M059J (cell line): ENCODE measurements around the gene KANSL1. TPM values are rescaled to one million over a fixed set of nuclear protein-coding genes. Genes with fewer than 3 reads are reported as not detected.
A peak's percentile ranks its signal among the peaks of the same experiment; 100 is the strongest.
"Not testable (repeated sequence)": the region's sequence is repeated elsewhere in the genome, so short reads cannot be mapped to it uniquely, and the experiment has no call there.

Experiments used
- DNase-seq: peaks from one replicate; pipeline ENCODE4 v3.0.0-alpha.2; 2012; ENCODE audit warnings: low read depth
- total RNA-seq: library from RNA; depleted of rRNA; stranded (reverse); fragments of >200 nt; shearing (Covaris generic); gene quantifications from 2 replicates; pipeline ENCODE4 v1.2.3, GENCODE V29; 2014

KANSL1 gene
- total RNA-seq, 1 experiment from 2014 or later = 30.7 TPM

DNA sequence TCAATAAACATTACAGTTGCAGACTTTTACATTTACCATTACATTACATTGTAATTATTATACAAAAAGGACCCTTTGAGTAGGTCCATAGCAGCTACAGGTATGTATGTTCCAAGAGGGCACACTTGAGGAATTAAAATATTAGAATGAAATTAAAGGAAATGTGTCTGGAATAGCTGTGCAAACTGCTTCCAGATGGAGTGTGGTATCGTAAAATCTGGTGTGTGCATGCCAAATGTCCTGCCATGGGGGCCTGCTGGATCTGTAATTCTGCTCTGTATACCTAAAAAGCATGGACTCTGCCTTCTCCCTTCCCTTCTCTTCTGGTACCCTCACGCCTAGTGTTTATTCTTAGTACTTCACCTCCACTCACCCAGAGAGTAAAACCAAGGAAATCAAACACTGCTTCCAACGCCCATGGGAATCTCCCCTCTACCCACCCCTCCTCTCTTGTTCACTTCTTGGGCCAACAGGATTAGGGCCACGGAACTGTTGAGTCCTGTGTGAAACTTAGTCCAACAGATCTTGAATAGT, 155.4 kb downstream of the KANSL1 start:
- DNase-seq = no peak

- DNase-seq = no peak
Measured at GRCh38 chr17:46036491-46036890, 156.7 kb downstream of the KANSL1 start.

GRCh38 chr17:46035112-46035818, 158.0 kb downstream of the KANSL1 start:
- DNase-seq = peak; percentile 55

GRCh38 chr17:46033392-46033791, 159.8 kb downstream of the KANSL1 start:
- DNase-seq = no peak

DNA sequence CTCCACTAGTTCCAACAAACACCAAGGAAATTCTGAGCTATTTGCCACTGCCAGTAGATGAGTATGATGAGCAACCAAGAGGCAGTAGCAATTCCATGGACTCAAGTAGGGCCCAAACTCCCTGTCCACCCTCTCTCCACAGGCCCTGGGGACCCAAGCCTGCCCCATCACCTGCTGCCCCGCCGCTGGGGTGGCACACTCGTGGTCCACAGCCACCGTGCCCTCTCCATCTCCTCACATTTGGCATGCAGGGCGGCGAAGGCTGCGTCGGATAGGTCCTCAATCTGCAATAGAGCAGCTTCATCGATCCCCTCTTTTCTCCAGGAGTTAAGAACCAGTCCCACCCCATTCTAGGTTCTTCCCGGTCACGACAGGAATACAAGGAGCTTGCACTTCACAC, 160.3 kb downstream of the KANSL1 start:
- DNase-seq = no peak

DNA sequence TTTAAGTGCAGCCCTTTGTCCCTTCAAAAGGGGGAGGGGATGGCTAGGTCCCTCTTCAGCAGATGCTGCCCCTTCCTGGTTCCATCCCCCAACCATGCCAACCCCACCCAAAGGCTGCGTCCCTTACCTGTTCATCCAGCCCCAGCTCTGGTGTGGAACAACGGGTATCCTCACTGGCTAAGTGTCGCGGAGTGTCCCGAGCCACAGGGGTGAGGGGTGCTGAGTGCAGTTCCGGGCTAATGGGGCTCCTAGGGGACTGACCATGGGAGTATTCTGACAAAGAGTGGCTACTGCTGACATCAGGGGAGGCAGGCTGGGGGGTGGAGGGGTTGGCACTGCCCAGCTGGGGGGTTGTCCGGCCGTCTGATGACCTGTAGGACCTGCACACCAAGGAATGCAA, 161.3 kb downstream of the KANSL1 start:
- no peak for DNase-seq

DNA sequence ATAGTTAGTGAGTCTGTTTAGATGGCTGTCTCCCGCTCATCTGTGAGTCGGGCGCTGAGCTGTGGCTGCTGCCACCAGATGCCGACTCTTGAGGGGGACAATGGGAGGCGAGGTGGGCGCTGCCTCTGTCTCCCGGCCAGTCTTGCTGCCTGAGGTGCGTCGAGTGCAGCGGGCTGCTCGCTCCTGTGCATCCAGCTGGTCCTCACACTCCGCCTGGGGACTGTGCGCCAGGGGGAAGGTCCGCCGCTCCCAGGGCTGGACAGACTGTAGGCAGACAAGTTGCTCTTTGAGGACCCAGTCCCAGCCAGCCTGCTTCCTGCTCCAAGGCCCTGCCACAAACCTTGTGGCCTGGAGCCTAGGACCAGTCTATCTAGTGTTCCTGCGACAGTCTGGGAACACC, 161.8 kb downstream of the KANSL1 start:
- DNase-seq = no peak

GRCh38 chr17:46030752-46031151, 162.5 kb downstream of the KANSL1 start:
- DNase-seq = no peak

- DNase-seq = no peak
Measured at GRCh38 chr17:46029627-46030026, 163.6 kb downstream of the KANSL1 start.

DNA sequence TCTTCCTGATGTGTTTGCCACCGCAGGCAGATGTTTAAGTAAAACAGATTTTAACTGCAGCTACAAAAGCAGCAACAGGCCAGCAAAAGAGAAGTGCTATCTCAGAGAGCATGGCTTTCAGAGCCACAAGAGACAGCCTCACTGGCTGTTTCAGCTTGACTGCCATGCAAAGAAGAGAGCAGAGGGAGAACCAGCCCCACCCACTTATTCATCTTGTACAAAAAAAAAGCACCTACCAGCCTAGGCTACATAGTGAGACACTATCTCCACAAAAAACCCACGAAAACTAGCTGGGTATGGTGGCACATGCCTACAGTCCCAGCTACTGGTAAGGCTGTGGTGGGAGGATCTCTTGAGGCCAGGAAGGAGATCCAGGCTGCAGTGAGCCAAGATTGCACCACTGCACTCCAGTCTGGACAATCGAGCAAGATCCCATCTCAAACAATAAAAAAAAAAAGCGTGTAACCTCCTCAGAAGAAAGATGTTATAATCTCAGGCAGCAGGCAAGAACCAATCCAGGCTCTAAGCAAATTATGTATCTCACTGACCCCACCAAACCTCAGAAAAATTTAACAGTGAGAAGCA, 164.2 kb downstream of the KANSL1 start:
- no peak for DNase-seq

DNA sequence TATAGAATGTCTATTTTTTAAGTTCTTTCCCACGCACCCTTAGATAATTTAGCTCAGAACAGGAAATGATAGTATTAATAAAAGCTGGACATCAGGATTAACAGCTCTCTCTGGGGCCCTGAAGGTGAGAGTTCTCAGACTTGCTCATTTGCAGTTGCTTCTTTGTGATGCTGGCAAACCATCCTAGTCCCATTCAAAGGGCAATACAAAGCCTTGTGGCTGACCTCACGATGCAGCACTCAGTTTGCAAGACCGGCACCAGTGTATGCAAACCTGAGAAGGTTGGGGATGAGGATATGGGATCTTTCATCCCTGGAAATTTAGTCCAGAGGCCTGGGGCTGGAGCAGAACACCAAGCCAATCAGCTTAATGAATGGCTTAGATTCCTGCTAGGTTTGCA, 164.9 kb downstream of the KANSL1 start:
- DNase-seq = no peak

DNA sequence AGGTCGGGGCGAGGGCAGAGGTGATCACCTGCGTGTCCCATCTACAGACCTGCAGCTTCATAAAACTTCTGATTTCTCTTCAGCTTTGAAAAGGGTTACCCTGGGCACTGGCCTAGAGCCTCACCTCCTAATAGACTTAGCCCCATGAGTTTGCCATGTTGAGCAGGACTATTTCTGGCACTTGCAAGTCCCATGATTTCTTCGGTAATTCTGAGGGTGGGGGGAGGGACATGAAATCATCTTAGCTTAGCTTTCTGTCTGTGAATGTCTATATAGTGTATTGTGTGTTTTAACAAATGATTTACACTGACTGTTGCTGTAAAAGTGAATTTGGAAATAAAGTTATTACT, 165.3 kb downstream of the KANSL1 start:
- DNase-seq = no peak

GRCh38 chr17:46027048-46027975, 165.9 kb downstream of the KANSL1 start:
- no peak for DNase-seq

- DNase-seq = no peak
Measured at GRCh38 chr17:46026166-46027047, 166.8 kb downstream of the KANSL1 start.

- DNase-seq = no peak
Measured at GRCh38 chr17:46025510-46026165, 167.6 kb downstream of the KANSL1 start.

DNA sequence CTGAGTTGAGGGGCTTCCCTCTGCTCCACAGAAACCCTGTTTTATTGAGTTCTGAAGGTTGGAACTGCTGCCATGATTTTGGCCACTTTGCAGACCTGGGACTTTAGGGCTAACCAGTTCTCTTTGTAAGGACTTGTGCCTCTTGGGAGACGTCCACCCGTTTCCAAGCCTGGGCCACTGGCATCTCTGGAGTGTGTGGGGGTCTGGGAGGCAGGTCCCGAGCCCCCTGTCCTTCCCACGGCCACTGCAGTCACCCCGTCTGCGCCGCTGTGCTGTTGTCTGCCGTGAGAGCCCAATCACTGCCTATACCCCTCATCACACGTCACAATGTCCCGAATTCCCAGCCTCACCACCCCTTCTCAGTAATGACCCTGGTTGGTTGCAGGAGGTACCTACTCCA, 168.2 kb downstream of the KANSL1 start:
- no peak for DNase-seq

- no peak for DNase-seq
Measured at GRCh38 chr17:46024590-46024989, 168.6 kb downstream of the KANSL1 start.

GRCh38 chr17:46023783-46024388, 169.3 kb downstream of the KANSL1 start:
- DNase-seq = no peak

DNA sequence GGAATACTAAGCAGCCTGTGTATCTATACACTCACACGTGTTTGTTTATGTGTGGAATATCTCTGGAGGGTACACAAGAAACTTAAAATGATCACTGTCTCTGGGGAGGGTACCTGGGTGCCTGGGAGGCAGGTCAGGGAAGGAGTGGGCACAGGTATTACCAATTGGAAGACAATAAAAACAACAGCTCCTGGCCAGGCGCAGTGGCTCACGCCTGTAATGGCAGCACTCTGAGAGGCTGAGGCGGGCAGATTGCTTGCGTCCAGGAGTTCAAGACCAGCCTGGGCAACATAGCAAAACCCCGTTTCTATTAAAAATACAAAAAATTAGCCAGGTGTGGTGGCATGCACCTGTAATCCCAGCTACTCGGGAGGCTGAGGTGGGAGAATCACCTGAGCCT, 169.9 kb downstream of the KANSL1 start:
- DNase-seq = not testable (repeated sequence)

GRCh38 chr17:46020998-46021397, 172.2 kb downstream of the KANSL1 start:
- DNase-seq = no peak
